ENCODE data around the gene UBC. TPM values are rescaled to one million over a fixed set of nuclear protein-coding genes. Genes with fewer than 3 reads are reported as not detected.

UBC gene
- total RNA-seq, 1 experiment from 2014 or later, result 523 TPM

DNA sequence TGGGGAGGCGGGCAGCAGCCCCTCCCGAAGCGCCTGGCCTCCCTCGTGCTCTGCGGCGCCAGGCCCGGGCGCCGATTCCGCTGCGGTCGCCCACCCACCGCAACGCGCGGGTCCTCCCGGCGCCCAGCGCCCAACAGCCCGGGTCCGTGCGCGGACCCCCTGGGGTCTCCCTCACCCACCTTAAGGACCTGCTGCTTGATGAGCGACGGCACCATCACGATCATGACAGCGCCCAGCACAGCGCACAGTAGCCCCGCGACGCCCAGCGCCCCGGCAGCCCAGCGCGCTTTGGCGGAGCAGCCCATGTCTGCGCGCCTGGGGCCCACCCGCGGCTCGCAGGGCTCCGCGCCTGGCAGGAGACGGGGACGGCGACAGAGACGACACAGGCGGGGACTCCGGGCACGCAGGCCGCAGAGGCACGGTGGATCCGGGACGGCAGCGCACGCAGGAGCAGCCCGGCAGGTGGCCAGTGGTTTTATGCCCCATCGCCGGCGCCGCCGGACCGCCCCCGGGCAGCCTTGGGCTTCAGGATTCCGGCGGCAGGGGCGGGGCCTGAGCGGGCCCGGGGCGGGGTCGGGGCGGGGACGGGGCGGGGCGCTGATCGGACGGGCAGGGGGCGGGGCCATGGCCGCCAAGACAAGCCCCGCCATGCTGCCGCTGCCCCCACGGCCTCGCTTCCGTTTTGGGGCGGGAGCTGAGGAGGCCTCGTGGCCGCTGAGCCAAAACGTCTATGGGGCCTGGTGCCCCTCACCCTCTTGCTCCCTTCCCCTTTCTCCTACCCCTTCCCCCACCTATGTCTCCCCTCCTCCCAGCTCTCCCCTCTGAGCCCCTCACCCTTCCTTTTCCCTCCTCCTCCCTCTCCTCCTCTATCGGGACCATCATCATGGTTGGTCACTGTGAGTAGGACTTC lies 50.8 kb downstream of the UBC start, which contains the start of gene SCARB1:
Gene SCARB1, minus strand, starts transcription at position 449 of the 910 bp plus-strand sequence. Its CDS starts 144 bp downstream, at position 305.
- H3K27ac ChIP-seq (ENCODE audit: insufficient read length, low read depth, low read length), result no peak within 1 kb of the TSS
- peaks cover 23 to 27% of the 10 kb centered on the region in 2 experiments for H3K4me1 Mint-ChIP-seq
- no CpG with 5 or more reads among the region's 89 CpGs for WGBS (ENCODE audit: extremely low coverage, insufficient read length, low lambda C conversion rate)

More for the DNA sequence above, 50.8 kb downstream of the UBC start, which contains the start of gene SCARB1:
- Histone ChIP-seq H3K4me2 (ENCODE audit: insufficient read depth, insufficient read length, low read length) (peak within 1 kb of the TSS; percentile 80), H2BK120ac (ENCODE audit: low read depth, low read length, poor library complexity, severe bottlenecking) (no peak within 1 kb of the TSS), H2BK20ac (ENCODE audit: low read depth, low read length, poor library complexity, severe bottlenecking) (no peak within 1 kb of the TSS), H3K79me1 (ENCODE audit: insufficient read depth, low read depth, low read length, poor library complexity, severe bottlenecking) (no peaks in the 10 kb centered on the region), H3T11ph (ENCODE audit: low read length) (no peak within 1 kb of the TSS), H4K91ac (ENCODE audit: insufficient read length, low read depth, low read length) (no peak within 1 kb of the TSS), H4K5ac (ENCODE audit: insufficient read length, low read depth, low read length) (no peak within 1 kb of the TSS), H2AFZ (ENCODE audit: low read length) (no peak within 1 kb of the TSS), H3K4ac (ENCODE audit: low read depth, low read length) (no peak within 1 kb of the TSS; the same call in 1 of the 2 replicates), H2AK5ac (ENCODE audit: insufficient read length, low read length) (no peak within 1 kb of the TSS), H2BK5ac (ENCODE audit: insufficient read length, low read length) (no peak within 1 kb of the TSS), H3K79me2 (ENCODE audit: insufficient read depth, low read length) (peaks cover 5% of the 10 kb centered on the region), H3K27me3 (ENCODE audit: insufficient read depth, low read length) (no peaks in the 10 kb centered on the region; the same call in 1 of the 2 replicates), H3K9ac (ENCODE audit: extremely low read depth, insufficient read length, low read length) (peak within 1 kb of the TSS; percentile 16), H4K8ac (replicated peaks; ENCODE audit: insufficient read length, low read depth, low read length) (peak within 1 kb of the TSS; percentile 23), H3K14ac (ENCODE audit: insufficient read depth, low read length) (peak within 1 kb of the TSS; percentile 77; the same call in 1 of the 2 replicates), H3K56ac (ENCODE audit: insufficient read length, low read depth, low read length) (no peak within 1 kb of the TSS), H2BK15ac (ENCODE audit: low read depth, low read length) (no peak within 1 kb of the TSS), H3K9me3 (ENCODE audit: control insufficient read depth, low read depth, low read length) (no peaks in the 10 kb centered on the region), H3K23me2 (ENCODE audit: insufficient read length, low read depth, low read length, poor library complexity, severe bottlenecking) (peaks cover 9% of the 10 kb centered on the region), H4K20me1 (ENCODE audit: control insufficient read depth, insufficient read depth, insufficient read length) (no peaks in the 10 kb centered on the region), H2BK12ac (ENCODE audit: insufficient read length, low read depth, low read length) (no peak within 1 kb of the TSS), H3K18ac (ENCODE audit: insufficient read length, low read depth, low read length) (peak within 1 kb of the TSS; percentile 91), H3K23ac (ENCODE audit: insufficient read length, low read depth, low read length) (no peak within 1 kb of the TSS), H3K4me1 (ENCODE audit: insufficient read depth, low read length) (no peaks in the 10 kb centered on the region; the same call in 1 of the 2 replicates)
- no peaks in the 10 kb centered on the region for H3K9me3 Mint-ChIP-seq
- H3K4me3 Mint-ChIP-seq, result peak within 1 kb of the TSS; percentile 76 to 90
- H3K27me3 Mint-ChIP-seq (ENCODE audit: low read depth), result peaks cover 29% of the 10 kb centered on the region
- TF ChIP-seq CTCF (conservative IDR thresholded peaks at IDR 0.05), result no peak
- peak; percentile 93 for DNase-seq
- peak within 1 kb of the TSS in 2 of 3 experiments; percentile 88 to 97; a peak in 4 of 7 replicates for H3K27ac Mint-ChIP-seq
- peaks cover 6 to 10% (median 9%) of the 10 kb centered on the region in 3 experiments; a peak in 6 of 7 replicates for H3K36me3 Mint-ChIP-seq (ENCODE audit: insufficient read depth in 1 of 3, low read depth in 3 of 3)

All from H9 (cell line).